GM21390 (cell line): ENCODE data around the gene SPDYE2.
A peak's percentile ranks its signal among the peaks of the same experiment; 100 is the strongest.
"Not testable (repeated sequence)": the region's sequence is repeated elsewhere in the genome, so short reads cannot be mapped to it uniquely, and the experiment has no call there.

Experiments used
- ATAC-seq: cut with Tn5 transposase; IDR thresholded peaks from one replicate; pipeline ENCODE4 v1.9.1; 2021; ENCODE audit not compliant: unreplicated experiment

SPDYE2 gene

GRCh38 chr7:102540604-102541003, 10.4 kb upstream of the SPDYE2 start:
- ATAC-seq: not testable (repeated sequence)

DNA sequence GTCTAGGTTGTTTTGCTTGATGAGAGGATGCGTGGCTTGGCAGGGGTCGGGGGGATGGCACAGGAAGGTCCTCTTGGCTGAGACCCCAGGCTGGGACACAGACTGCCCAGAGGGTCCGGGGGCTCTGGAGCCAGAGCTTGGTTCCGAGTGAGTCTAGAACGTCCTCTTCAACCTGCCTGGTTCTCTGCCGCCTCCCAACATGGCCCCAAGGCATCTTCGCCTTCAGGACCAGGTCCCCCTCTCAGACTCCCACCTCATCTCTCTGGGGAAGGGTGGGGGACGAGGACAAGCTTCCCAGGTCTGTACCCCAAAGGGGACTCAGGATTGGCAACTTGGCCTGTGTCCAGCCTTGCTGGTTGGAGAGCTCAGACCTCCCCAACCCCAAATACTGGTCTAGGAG, 8.9 kb upstream of the SPDYE2 start:
- ATAC-seq: not testable (repeated sequence)

- not testable (repeated sequence) for ATAC-seq
Observed at GRCh38 chr7:102542771-102543170, 8.3 kb upstream of the SPDYE2 start.

DNA sequence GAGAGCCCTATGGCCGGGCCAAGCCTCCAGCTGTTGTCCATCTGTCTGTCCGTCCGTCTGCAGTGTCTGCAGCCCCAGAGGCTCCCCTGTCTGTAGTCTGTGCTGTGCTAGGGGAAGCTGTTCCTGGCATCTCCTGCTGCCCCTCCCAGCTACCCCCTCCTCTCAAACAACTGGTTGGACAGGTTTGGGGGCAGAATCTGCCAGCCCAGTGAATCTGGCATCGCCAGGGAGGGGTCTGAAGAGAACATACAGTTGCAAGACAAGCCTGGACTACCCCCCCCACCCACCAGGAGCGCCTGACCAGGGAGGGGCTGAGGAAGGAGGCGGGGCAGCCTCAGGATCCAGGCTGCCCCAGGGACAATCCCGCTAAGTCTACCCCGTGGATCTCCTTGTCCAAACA, 7.4 kb upstream of the SPDYE2 start, which contains the start of gene UPK3BL2:
Gene UPK3BL2 (minus strand): TSS at position 101 of the 400 bp plus-strand sequence. CDS start 60 bp downstream, at position 41.
- ATAC-seq: not testable (repeated sequence)

GRCh38 chr7:102544372-102544771, 6.7 kb upstream of the SPDYE2 start:
- ATAC-seq: not testable (repeated sequence)

- ATAC-seq: not testable (repeated sequence)
Observed at GRCh38 chr7:102545288-102545687, 5.7 kb upstream of the SPDYE2 start.

GRCh38 chr7:102546353-102546752, 4.7 kb upstream of the SPDYE2 start:
- peak; percentile 82 for ATAC-seq

- not testable (repeated sequence) for ATAC-seq
Observed at GRCh38 chr7:102568620-102569019, 17.6 kb downstream of the SPDYE2 start.

DNA sequence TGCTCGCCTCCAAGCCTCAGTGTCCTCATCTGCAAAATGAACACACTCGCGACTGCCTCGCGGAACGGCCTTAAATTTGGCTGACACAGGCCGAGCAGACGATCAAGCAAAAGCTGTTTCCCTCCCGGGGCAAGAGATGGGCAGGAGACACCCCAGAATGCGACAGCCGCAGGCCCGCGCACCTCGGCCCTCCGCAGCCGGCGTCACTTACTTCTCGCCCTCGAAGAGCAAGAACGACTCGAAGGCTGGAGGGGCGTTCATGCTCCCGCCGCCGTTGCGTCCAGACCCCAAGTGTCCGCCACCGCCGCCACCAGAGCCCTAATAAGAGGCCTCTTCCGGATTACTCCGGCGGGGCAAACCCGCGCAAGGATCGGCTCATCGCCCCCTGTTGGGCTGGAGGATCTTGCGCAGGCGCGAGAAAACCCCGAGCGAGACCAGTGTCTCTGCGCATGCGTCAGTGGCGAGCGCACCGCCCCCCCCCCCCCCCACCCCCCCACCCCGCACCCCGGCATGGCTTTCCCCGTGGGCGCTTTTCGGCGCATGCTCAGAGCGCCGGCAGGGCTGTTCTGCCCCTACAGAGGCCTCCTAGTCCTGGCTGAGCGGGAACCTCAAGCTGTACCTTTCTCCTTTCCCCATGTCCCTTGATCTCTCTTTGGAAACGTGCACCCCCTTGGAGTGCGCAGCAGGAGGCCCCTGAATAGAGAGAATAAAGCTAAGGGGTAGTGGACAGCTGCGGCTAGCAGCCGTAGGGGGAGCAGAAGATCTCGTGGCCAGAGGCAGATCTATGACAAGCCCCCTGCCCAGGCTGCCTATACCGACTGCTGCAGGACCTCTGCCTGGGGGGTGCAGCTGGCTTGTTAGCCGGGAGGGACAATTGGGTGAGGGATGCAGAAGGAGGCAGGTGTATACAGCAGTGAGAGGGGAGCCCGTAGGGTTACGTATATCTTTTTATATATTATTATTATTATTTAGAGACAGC, 21.5 kb downstream of the SPDYE2 start, which contains the start of gene POLR2J3:
Gene POLR2J3 (minus strand): TSS at position 323 of the 979 bp plus-strand sequence. CDS start 62 bp downstream, at position 261.
- ATAC-seq: peak; percentile 95

- not testable (repeated sequence) for ATAC-seq
Observed at GRCh38 chr7:102574607-102575006, 23.6 kb downstream of the SPDYE2 start.

- ATAC-seq: not testable (repeated sequence)
Observed at GRCh38 chr7:102576363-102576762, 25.3 kb downstream of the SPDYE2 start.

- not testable (repeated sequence) for ATAC-seq
Observed at GRCh38 chr7:102577315-102578240, 26.6 kb downstream of the SPDYE2 start.

- not testable (repeated sequence) for ATAC-seq
Observed at GRCh38 chr7:102578486-102578885, 27.5 kb downstream of the SPDYE2 start.

DNA sequence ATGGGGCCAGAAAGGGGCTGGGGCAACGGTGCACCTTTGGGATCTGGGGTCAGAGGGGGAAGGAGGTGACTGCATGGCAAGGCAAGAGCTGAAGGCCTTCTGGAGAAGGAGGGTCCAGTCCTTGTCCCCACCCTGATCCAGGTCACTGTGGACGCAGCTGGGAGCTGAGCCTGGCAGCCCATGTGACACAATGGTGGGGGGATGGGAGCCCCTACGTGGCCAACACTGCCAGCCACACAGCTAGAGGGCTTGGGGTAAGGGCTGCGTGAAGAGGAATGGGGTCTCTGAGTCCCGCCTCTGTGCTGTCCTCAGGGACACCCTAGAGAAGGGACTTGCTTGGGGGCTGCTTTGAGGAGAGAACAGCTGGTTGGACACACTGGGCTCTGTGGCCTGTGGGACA, 30.7 kb downstream of the SPDYE2 start:
- not testable (repeated sequence) for ATAC-seq

DNA sequence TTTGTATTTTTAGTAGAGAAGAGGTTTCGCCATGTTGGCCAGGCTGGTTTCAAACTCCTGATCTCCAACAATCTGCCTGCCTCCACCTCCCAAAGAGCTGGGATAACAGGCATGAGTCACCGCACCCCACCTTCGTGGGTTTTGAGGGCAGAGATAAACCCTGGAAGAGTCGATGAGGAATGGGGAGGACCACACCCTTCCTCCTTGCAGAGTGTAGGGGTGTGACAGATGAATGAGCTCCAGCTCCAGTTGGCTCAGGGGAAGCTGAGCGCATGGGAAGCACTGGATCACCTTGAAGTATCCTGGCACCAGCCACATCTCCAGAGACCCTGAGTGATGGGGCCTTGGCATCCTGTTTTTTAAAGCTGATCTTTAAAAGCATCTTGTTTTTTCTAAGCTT, 32.5 kb downstream of the SPDYE2 start:
- ATAC-seq: not testable (repeated sequence)

- peak; percentile 44 for ATAC-seq
Observed at GRCh38 chr7:102589857-102590256, 38.8 kb downstream of the SPDYE2 start.

DNA sequence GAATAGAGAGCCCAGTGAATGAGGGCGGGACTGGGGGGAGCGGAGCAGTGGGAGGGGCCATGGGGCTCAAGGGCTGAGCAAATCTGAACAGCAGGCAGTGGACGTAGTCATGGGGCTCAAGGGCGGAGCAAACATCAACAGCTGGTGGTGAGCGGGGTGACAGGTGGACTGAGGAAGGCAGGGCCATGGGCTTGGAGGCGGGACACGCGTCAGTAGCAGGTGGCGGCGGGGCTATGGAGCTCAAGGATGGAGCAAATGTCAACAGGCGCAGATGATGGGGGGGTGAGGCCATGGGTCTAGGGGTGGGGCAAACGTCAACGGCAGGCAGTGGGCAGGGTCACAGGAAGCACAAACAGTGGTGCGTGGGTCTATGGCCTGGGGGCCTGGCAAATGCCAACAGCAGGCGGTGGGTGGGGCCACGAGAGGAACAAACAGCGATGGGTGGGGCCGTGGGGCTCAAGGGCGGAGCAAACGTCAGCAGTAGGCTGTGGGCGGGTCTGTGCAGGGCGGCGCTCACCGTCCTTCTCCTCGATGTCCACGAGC, 41.5 kb downstream of the SPDYE2 start:
- peak; percentile 46 for ATAC-seq

GRCh38 chr7:102593637-102594334, 42.8 kb downstream of the SPDYE2 start:
- ATAC-seq: peak; percentile 67

DNA sequence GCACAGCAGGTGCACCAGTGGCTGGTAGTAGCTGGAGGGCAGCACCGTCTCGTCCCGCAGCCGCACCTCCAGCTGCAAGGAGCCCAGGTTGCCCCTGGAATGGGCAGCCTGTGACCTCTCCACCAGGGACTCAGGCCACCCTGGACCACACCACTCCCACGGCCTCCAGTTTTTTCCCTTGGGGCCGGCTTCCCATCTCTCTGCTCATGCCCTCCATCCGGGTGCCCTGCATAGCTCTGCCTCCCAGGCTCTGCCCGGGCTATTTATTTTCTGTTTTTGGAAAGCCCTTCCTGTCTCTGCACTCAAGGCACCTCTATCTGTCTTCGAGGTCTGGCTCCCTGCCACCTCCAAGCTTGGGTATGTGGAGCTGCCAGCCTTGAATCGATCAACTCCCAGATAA, 45.0 kb downstream of the SPDYE2 start:
- ATAC-seq: not testable (repeated sequence)

GRCh38 chr7:102599699-102600098, 48.7 kb downstream of the SPDYE2 start:
- not testable (repeated sequence) for ATAC-seq
